Measurements from ENCODE around the gene GIGYF2. TPM values are rescaled to one million over a fixed set of nuclear protein-coding genes. Genes with fewer than 3 reads are reported as not detected.

Gene GIGYF2
- total and polyA plus RNA-seq, 2 of the 13 experiments (the other 11 are each of a cell fraction or from before 2014, with no cell fraction given), result 44.9 to 73.5 TPM

DNA sequence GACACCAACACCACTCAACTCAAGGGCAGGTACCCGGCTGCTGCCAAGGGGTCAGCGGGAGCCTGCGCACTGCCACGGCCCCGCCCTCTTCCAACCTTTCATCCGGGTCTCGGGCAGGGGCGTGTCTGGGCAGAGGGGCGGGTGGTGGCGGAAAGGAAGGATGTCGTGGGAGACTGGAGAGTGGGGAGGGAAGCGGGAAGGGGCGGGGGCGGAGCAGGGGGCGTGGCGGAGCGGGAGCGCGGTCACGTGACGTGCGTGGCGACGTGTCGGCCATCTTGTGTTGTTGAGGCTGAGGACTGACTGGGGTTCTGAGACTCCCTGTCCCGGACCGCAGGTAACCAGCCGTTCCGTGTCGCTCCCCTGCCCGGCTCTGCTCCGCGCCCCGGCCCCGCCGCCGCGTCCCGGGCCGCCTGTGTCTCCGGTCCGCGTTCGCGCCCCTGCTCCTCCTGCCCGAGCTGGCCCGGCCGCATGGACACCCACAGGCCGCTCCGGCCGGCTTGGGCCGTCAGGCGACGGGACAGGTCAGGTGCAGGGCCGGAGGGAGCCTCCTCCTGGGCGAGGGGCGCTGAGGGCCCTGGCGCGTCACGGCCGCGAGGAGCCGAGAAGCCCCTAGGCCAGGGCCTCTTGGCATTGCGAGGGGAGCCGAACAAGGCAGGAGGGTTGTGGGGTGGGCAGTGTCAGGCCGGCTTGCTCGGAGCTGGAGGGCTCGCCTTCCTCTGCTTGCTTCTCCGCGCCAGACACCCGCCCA, at the start of gene GIGYF2 (continued):
- TF ChIP-seq, protein P1, sequence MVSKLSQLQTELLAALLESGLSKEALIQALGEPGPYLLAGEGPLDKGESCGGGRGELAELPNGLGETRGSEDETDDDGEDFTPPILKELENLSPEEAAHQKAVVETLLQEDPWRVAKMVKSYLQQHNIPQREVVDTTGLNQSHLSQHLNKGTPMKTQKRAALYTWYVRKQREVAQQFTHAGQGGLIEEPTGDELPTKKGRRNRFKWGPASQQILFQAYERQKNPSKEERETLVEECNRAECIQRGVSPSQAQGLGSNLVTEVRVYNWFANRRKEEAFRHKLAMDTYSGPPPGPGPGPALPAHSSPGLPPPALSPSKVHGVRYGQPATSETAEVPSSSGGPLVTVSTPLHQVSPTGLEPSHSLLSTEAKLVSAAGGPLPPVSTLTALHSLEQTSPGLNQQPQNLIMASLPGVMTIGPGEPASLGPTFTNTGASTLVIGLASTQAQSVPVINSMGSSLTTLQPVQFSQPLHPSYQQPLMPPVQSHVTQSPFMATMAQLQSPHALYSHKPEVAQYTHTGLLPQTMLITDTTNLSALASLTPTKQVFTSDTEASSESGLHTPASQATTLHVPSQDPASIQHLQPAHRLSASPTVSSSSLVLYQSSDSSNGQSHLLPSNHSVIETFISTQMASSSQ (IDR thresholded peaks at IDR 0.05; ENCODE audit: low read depth), result no peak
- TF ChIP-seq, protein P1 (CRISPR knock-in tag; IDR thresholded peaks at IDR 0.05; ENCODE audit: borderline replicate concordance), result peak; percentile 74
- no peak for TF ChIP-seq PCBP2 (optimal IDR thresholded peaks at IDR 0.05; ENCODE audit: low read depth, low read length, poor library complexity, severe bottlenecking)
- TF ChIP-seq, protein P2, sequence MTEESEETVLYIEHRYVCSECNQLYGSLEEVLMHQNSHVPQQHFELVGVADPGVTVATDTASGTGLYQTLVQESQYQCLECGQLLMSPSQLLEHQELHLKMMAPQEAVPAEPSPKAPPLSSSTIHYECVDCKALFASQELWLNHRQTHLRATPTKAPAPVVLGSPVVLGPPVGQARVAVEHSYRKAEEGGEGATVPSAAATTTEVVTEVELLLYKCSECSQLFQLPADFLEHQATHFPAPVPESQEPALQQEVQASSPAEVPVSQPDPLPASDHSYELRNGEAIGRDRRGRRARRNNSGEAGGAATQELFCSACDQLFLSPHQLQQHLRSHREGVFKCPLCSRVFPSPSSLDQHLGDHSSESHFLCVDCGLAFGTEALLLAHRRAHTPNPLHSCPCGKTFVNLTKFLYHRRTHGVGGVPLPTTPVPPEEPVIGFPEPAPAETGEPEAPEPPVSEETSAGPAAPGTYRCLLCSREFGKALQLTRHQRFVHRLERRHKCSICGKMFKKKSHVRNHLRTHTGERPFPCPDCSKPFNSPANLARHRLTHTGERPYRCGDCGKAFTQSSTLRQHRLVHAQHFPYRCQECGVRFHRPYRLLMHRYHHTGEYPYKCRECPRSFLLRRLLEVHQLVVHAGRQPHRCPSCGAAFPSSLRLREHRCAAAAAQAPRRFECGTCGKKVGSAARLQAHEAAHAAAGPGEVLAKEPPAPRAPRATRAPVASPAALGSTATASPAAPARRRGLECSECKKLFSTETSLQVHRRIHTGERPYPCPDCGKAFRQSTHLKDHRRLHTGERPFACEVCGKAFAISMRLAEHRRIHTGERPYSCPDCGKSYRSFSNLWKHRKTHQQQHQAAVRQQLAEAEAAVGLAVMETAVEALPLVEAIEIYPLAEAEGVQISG (CRISPR knock-in tag; IDR thresholded peaks at IDR 0.05), result peak; percentile 83; the same call in 1 of the 2 replicates
- TF ChIP-seq SP4 (CRISPR knock-in tag; IDR thresholded peaks at IDR 0.05), result peak; percentile 97
- peak; percentile 99 for TF ChIP-seq ZSCAN21 (CRISPR knock-in tag; IDR thresholded peaks at IDR 0.05; ENCODE audit: borderline replicate concordance)
- TF ChIP-seq ZNF280D (CRISPR knock-in tag; IDR thresholded peaks at IDR 0.05), result no peak
- no peak for TF ChIP-seq ZNF564 (CRISPR knock-in tag; IDR thresholded peaks at IDR 0.05)
- TF ChIP-seq ZFP90 (CRISPR knock-in tag; IDR thresholded peaks at IDR 0.05; ENCODE audit: borderline replicate concordance), result no peak; the same call in 1 of the 2 replicates
- TF ChIP-seq SMARCE1 (IDR thresholded peaks at IDR 0.05; ENCODE audit: borderline replicate concordance), result no peak
- TF ChIP-seq MEIS2 (CRISPR knock-in tag; IDR thresholded peaks at IDR 0.05), result no peak; the same call in 1 of the 2 replicates
- no peak for TF ChIP-seq HOXA7 (CRISPR knock-in tag; IDR thresholded peaks at IDR 0.05)
- no peak for TF ChIP-seq MIER3 (CRISPR knock-in tag; IDR thresholded peaks at IDR 0.05; ENCODE audit: borderline replicate concordance)
- no peak for TF ChIP-seq ZNF652 (CRISPR knock-in tag; IDR thresholded peaks at IDR 0.05; ENCODE audit: borderline replicate concordance, low read depth)
- TF ChIP-seq ZNF788 (CRISPR knock-in tag; IDR thresholded peaks at IDR 0.05; ENCODE audit: borderline replicate concordance), result peak; percentile 79; the same call in 1 of the 2 replicates
- TF ChIP-seq ZBTB34 (CRISPR knock-in tag; IDR thresholded peaks at IDR 0.05), result no peak
- no peak for TF ChIP-seq ZNF207 (IDR thresholded peaks at IDR 0.05; ENCODE audit: borderline replicate concordance)
- TF ChIP-seq ZNF251 (CRISPR knock-in tag; IDR thresholded peaks at IDR 0.05), result no peak; the same call in 1 of the 2 replicates
